Kidney (tissue), 14 donors: Measurements from ENCODE around the gene C2orf81. TPM values are rescaled to one million over a fixed set of nuclear protein-coding genes. Genes with fewer than 3 reads are reported as not detected.

ENCODE experiments used
- DNase-seq, 5 donors: peaks; one replicate each; pipeline ENCODE4 v3.0.0-alpha.2; 2013 to 2020
- FAIRE-seq: peaks from 2 replicates; lab custom pipeline; 2012; peaks lifted over from hg19 to GRCh38; lab: Jason Lieb, UNC
- H3K27ac ChIP-seq, 2 donors: one replicate each; pipeline ENCODE4 v1.7.0; 2013; ENCODE audit warnings: low read depth in 2 of 2, low read length in 2 of 2, inconsistent platforms in 1 of 2
- H3K27me3 ChIP-seq: one replicate; pipeline ENCODE4 v1.7.1; 2013; ENCODE audit warnings: low read length, inconsistent platforms; ENCODE audit not compliant: control insufficient read depth, insufficient read depth
- H3K36me3 ChIP-seq, 3 donors: one replicate each; pipeline versions ENCODE4 v1.7.0 to v1.7.1; 2013; ENCODE audit warnings: low read length in 3 of 3, control low read depth in 1 of 3, inconsistent platforms in 1 of 3; ENCODE audit not compliant: insufficient read depth in 3 of 3, control insufficient read depth in 2 of 3
- H3K4me1 ChIP-seq, 3 donors: one replicate each; pipeline versions ENCODE4 v1.7.0 to v1.7.1; 2013; ENCODE audit warnings: low read length in 3 of 3, inconsistent platforms in 1 of 3, low read depth in 1 of 3; ENCODE audit not compliant: control insufficient read depth in 2 of 3, insufficient read depth in 2 of 3
- H3K4me3 ChIP-seq, 3 donors: one replicate each; pipeline versions ENCODE4 v1.7.0 to v1.8.1; 2013; ENCODE audit warnings: low read length in 3 of 3, control low read depth in 1 of 3, inconsistent platforms in 1 of 3
- H3K9ac ChIP-seq, 3 donors: one replicate each; pipeline versions ENCODE4 v1.7.0 to v1.7.1; 2013; ENCODE audit warnings: low read length in 3 of 3, control low read depth in 1 of 3, inconsistent platforms in 1 of 3
- H3K9me3 ChIP-seq, 3 donors: one replicate each; pipeline versions ENCODE4 v1.7.0 to v1.7.1; 2013; ENCODE audit warnings: low read length in 3 of 3, control low read depth in 1 of 3, inconsistent platforms in 1 of 3; ENCODE audit not compliant: control insufficient read depth in 2 of 3, insufficient read depth in 1 of 3
- CTCF ChIP-seq: IDR thresholded peaks from 3 replicates; pipeline ENCODE4 v1.5.1; 2012; ENCODE audit warnings: mild to moderate bottlenecking, moderate library complexity, borderline replicate concordance; ENCODE audit not compliant: insufficient read depth; ENCODE audit errors: extremely low read depth
- intact Hi-C: fragments of 100-400 bp; cut with DNase I; formaldehyde crosslinking; loops from one replicate; pipeline ENCODE4 v1.11.1; 2022
- polyA plus RNA-seq: library from polyadenylated mRNA; stranded (reverse); fragments of 350-450 nt; fragmentation: Illumina TruSeq; extraction: RNeasy Lipid Tissue Mini Kit (QIAGEN cat#74804); gene quantifications from one replicate; pipeline ENCODE4 v1.2.3, GENCODE V29; 2014; ENCODE audit warnings: low read depth, low replicate concordance; ENCODE audit not compliant: insufficient read depth
- total RNA-seq: library from RNA; stranded (reverse); fragmentation: NEBNext Ultra II Directional; extraction: Animal tissue kit (Norgen Biotek cat#: 25700); gene quantifications from one replicate; pipeline ENCODE4 v1.2.1, GENCODE V29; 2021
- donor health status: control.
- donor health status: control.
- donor health status: control.
- donor health status: control.
- donor health status: control.
- donor health status: DM: yes; HTN: yes; CAD: no.
- donor health status: Normal renal cell carcinoma (clear cell type).

Gene C2orf81
- total and polyA plus RNA-seq, 2 donors from 2014 or later, result 8.8 to 11.6 TPM

GRCh38 chr2:74381751-74382150 is 39.7 kb downstream of the C2orf81 start:
- Histone ChIP-seq H3K4me1 (peaks cover 0 to 8% (median 3%) of the 10 kb centered on the region in 3 donors), H3K9me3 (no peaks in the 10 kb centered on the region), H3K27me3 (no peaks in the 10 kb centered on the region), H3K36me3 (peaks cover 0 to 15% (median 11%) of the 10 kb centered on the region in 3 donors), H3K9ac (no peak overlapping the region), H3K4me3 (no peak overlapping the region), H3K27ac (no peak overlapping the region)
- no peak for FAIRE-seq
- intact Hi-C loops, result no loop called here
- TF ChIP-seq CTCF, result no peak
- no peak for DNase-seq

- TF ChIP-seq CTCF, result no peak
- intact Hi-C loops, result no loop called here
- H3K9me3 ChIP-seq, result no peaks in the 10 kb centered on the region
- H3K36me3 ChIP-seq, result peaks cover 0 to 22% (median 15%) of the 10 kb centered on the region in 3 donors
- H3K9ac ChIP-seq, result peak within 1 kb of the TSS in 2 of 3 donors; percentile 5 to 60
- H3K4me3 ChIP-seq, result peak within 1 kb of the TSS in 2 of 3 donors; percentile 30 to 35
- DNase-seq, result peak; percentile 55 to 86 (median 71)
- FAIRE-seq, result no peak
- H3K4me1 ChIP-seq, result peaks cover 0 to 8% (median 3%) of the 10 kb centered on the region in 3 donors
- H3K27me3 ChIP-seq, result no peaks in the 10 kb centered on the region
- H3K27ac ChIP-seq, result no peak within 1 kb of the TSS
These were observed 41.3 kb downstream of the C2orf81 start, which contains the start of gene DCTN1 for GRCh38 chr2:74379851-74380789. DCTN1 (minus strand) TSS chr2:74380311; CDS start chr2:74380037, 274 bp downstream.

DNA sequence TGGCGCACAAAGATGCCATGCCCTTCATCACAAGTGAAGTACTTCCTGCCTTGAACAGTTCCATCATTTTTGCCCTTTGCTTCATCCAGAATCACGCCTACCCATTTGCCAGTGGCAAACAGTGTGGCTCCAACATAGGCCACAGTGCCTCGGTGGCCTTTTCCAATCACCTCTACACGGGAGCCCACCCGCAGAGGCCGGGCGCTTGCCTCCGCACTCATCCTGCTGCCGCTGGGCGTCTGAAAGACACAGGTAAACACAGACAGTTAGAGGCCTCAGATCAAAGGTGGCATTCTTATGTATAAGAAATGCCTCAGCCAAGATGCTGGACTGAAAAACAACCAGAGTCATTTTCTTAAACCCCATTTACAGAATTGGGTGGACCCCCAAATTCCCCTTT is 43.4 kb downstream of the C2orf81 start:
- no peak overlapping the region for H3K27ac ChIP-seq
- no peak for TF ChIP-seq CTCF
- intact Hi-C loops, result no loop called here
- H3K4me3 ChIP-seq, result no peak overlapping the region
- no peak overlapping the region for H3K9ac ChIP-seq
- DNase-seq, result no peak
- H3K4me1 ChIP-seq, result peaks cover 0 to 11% (median 3%) of the 10 kb centered on the region in 3 donors
- no peaks in the 10 kb centered on the region for H3K9me3 ChIP-seq
- H3K27me3 ChIP-seq, result no peaks in the 10 kb centered on the region
- peaks cover 0 to 22% (median 15%) of the 10 kb centered on the region in 3 donors for H3K36me3 ChIP-seq
- FAIRE-seq, result no peak
